Skeletal muscle cell (primary cell): ENCODE results near the gene IGLL5.

Source experiments
- DNase-seq: peaks from one replicate; pipeline ENCODE4 v3.0.0-alpha.2; 2010; ENCODE audit warnings: low read depth
- H3K4me3 ChIP-seq: 2 replicates; pipeline ENCODE4 v1.5.1; 2011; ENCODE audit warnings: low read depth, mild to moderate bottlenecking, control low read depth, low read length, moderate library complexity

IGLL5 gene

DNA sequence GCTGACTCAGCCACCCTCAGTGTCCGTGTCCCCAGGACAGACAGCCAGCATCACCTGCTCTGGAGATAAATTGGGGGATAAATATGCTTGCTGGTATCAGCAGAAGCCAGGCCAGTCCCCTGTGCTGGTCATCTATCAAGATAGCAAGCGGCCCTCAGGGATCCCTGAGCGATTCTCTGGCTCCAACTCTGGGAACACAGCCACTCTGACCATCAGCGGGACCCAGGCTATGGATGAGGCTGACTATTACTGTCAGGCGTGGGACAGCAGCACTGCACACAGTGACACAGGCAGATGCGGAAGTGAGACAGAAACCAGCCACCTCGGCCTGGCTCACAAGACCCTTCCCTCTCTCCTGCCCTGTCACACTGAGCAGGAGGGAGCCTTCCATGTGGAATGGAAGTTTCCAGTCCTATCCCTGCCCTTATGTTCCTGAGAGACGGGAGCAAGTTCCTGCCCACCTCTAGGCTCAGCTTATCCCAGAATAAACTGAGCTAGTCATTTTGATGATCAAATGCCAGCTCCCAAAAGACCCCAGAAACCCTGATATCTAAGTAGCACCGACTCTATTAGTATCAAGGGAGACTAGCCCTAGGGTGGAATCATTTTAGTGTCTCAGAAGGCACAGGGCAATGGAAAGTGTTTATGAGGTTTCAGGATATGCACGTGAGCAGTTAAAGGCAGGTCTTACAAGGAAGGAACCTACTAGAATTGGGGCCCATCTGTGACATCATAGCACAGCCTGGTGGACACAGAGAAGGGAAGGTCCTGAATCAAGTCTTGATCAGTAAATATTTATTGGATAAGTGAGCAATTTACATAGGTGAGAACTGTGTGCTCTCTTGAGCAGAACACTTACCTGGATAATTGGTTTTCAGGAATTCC lies 6.3 kb upstream of the IGLL5 start:
- no peak for DNase-seq
- H3K4me3 ChIP-seq, result no peak overlapping the region

GRCh38 chr22:22882033-22882717 lies 5.4 kb upstream of the IGLL5 start:
- DNase-seq, result no peak
- no peak overlapping the region for H3K4me3 ChIP-seq

GRCh38 chr22:22883090-22883727 lies 4.4 kb upstream of the IGLL5 start:
- H3K4me3 ChIP-seq, result no peak overlapping the region
- no peak for DNase-seq

- H3K4me3 ChIP-seq, result no peak overlapping the region
- no peak for DNase-seq
Observed at GRCh38 chr22:22884010-22884887, 3.4 kb upstream of the IGLL5 start.

DNA sequence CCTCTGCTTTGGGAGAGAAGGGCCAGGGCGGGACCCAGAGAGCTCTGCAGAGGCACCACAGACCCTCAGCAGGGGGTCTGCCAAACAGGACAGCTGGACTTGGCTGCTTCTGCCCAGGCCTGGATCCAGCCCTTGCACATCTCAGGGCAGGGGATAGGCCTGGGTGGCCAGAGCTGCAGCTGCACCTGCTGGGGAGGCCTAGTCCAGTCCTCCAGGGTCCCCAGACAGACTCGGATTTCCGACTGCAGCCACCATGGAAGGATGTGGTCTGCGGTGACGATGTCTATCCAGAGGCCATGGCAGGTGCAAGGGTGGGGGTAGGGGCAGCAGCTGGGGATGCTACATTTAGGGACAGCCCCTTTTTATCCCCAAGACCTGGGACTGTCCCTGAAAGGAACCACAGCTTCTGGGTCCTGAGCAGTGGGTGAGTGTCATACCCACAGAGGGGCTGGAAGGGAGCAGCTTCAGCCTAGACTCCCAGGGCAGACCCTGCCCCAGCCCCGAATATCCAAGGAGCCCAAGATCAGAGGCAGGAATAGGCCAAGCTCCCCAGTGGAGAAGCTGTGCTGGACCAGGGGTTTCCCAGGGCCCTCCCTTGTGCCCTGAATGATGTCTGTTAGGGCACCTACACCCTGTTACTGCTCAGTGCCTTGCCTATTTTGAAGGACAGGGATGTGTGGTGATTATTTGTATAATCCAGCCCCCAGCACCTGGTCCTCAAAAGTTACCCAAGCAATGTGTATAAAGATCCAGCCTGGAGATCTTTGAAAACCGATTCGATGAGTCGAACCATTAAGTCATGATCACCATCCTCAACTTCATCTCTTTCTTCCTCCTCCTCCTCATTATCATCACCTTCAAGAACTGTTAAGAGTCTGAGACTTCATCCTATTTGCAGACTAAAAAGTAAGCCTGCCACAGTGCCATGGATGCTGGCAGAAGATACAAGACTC lies 2.5 kb upstream of the IGLL5 start:
- no peak overlapping the region for H3K4me3 ChIP-seq
- DNase-seq, result no peak

- DNase-seq, result no peak
- H3K4me3 ChIP-seq, result no peak overlapping the region
Observed at GRCh38 chr22:22886546-22886945, 1.1 kb upstream of the IGLL5 start.

DNA sequence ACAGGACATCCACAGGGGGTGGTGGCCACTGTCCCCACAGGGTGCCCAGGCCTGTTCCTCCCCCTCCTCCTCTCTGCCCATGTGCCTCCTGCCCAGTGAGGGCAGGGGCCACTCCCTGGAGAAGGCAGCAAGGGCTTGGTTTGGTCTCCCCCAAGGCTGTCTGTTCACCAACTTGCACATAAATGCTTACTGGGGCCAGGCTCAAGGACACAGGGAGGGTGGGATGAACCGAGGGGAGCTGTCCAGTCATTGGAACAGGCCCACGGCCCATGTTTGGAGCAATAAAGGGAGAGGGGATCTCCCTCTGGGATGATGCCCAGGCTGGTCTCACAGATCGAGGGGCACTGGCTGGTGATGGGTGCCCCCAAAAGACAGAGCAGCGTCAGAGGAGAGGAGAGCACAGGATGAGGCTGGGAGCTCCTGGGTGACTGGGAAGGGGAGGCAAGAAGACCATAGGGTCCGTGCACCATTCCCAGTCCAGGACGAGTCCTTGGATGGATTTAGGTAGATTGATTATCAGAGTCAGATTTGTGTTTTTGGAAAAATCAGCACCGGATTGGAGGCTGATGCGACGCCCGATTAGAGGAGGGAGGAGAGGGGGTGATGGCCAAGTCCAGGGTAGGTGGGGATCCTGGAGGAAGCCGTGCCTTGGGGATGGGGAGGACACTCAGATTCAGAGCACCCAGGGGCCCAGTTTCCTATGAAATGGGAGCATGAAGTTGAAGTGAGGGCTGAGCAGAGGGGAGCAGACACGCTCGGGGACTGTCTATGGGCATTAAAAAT lies 1.1 kb downstream of the IGLL5 start:
- no peak overlapping the region for H3K4me3 ChIP-seq
- no peak for DNase-seq

DNA sequence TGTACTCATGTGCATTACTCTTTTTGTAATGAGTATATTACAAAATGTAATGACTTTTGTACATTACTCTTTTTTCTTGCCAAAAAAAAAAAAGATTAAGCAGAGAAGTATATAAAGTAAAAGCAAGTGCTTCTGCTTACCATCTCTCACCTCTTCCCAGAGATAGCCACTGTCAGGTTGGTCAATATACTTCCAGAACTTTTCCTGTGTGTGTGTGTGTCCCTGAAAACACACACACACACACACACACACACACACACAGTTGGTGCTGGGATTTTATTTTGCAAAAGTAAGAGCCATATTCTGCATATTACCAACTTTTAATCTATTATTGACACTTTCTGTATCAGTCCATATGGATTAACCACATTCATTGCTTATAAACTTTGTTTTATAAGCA lies 2.5 kb downstream of the IGLL5 start:
- DNase-seq, result no peak
- H3K4me3 ChIP-seq, result no peak overlapping the region

DNA sequence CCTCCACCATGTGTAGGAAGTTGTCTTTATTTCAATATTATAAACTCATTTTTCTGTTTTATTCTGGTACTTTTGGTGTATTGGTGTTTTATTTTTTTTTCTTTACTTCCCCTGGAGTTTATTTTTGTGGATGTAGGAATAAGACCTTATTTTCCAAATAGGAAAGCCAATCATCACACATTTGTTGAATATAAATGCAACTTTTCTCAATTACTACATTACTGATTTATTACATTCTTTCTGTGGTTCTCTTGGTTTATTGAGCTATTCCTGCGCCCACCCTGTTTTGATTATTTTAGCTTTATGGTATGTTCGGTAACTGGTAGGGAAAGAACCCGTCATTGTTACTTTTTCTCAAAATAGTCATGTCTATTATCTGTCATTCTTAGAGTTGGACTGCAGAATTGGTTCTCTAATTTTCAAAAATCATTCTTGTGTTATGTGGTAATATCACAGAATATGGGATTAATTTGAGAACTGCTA lies 3.6 kb downstream of the IGLL5 start:
- DNase-seq, result no peak
- no peak overlapping the region for H3K4me3 ChIP-seq

GRCh38 chr22:22892096-22893052 lies 4.8 kb downstream of the IGLL5 start:
- no peak for DNase-seq
- no peak overlapping the region for H3K4me3 ChIP-seq

- H3K4me3 ChIP-seq, result no peak overlapping the region
- DNase-seq, result no peak
Observed at GRCh38 chr22:22893077-22893805, 5.6 kb downstream of the IGLL5 start.

- no peak for DNase-seq
Observed at GRCh38 chr22:22893891-22894739, 6.5 kb downstream of the IGLL5 start.

GRCh38 chr22:22894740-22895731 lies 7.4 kb downstream of the IGLL5 start:
- no peak for DNase-seq
- H3K4me3 ChIP-seq, result no peak overlapping the region

More at GRCh38 chr22:22893891-22894739, 6.5 kb downstream of the IGLL5 start:
- H3K4me3 ChIP-seq, result no peak overlapping the region
